Choroid plexus epithelial cell (primary cell): ENCODE data around the gene GPR82.

Experiments
- DNase-seq: peaks from one replicate; pipeline ENCODE4 v3.0.0-alpha.2; 2010; ENCODE audit warnings: low read depth
- H3K4me3 ChIP-seq: 2 replicates; pipeline ENCODE4 v1.5.1; 2011; ENCODE audit warnings: low read depth, mild to moderate bottlenecking, control low read depth, low read length, moderate library complexity
- CTCF ChIP-seq: conservative IDR thresholded peaks from 2 replicates; pipeline ENCODE4 v1.5.1; 2011; ENCODE audit warnings: low read depth, mild to moderate bottlenecking, control low read depth, inconsistent platforms, low read length, moderate library complexity

GPR82 gene

GRCh38 chrX:41730081-41730480 is 6.1 kb downstream of the GPR82 start:
- TF ChIP-seq CTCF, result no peak
- DNase-seq, result peak; percentile 72
- H3K4me3 ChIP-seq, result no peak overlapping the region

GRCh38 chrX:41732260-41732659 is 8.3 kb downstream of the GPR82 start:
- DNase-seq, result no peak
- no peak overlapping the region for H3K4me3 ChIP-seq
- TF ChIP-seq CTCF, result no peak

GRCh38 chrX:41733939-41734338 is 10.0 kb downstream of the GPR82 start:
- no peak for TF ChIP-seq CTCF
- peak; percentile 22 for DNase-seq
- no peak overlapping the region for H3K4me3 ChIP-seq

GRCh38 chrX:41734530-41734929 is 10.5 kb downstream of the GPR82 start:
- no peak overlapping the region for H3K4me3 ChIP-seq
- TF ChIP-seq CTCF, result peak; percentile 67
- DNase-seq, result peak; percentile 50

GRCh38 chrX:41737065-41737464 is 13.1 kb downstream of the GPR82 start:
- TF ChIP-seq CTCF, result no peak
- H3K4me3 ChIP-seq, result no peak overlapping the region
- DNase-seq, result no peak

GRCh38 chrX:41739871-41740270 is 15.9 kb downstream of the GPR82 start:
- no peak overlapping the region for H3K4me3 ChIP-seq
- TF ChIP-seq CTCF, result no peak
- DNase-seq, result no peak

- TF ChIP-seq CTCF, result no peak
- no peak overlapping the region for H3K4me3 ChIP-seq
- no peak for DNase-seq
Observed at GRCh38 chrX:41750716-41751115, 26.7 kb downstream of the GPR82 start.
